Anterior cingulate cortex (tissue), 58 donors: ENCODE measurements around the gene LHX5.
"Not testable (repeated sequence)": the region's sequence is repeated elsewhere in the genome, so short reads cannot be mapped to it uniquely, and the experiment has no call there.

Experiments used
- DNase-seq, 58 donors: peaks; one replicate each; lab custom pipeline; 2025; lab: John Stamatoyannopoulos, UW

LHX5 gene

GRCh38 chr12:113471619-113472171 lies at the start of gene LHX5:
Gene LHX5 (minus strand): TSS chr12:113471871. CDS start chr12:113471498, 373 bp downstream.
- no peak for DNase-seq

- peak in 1 of 58 donors; percentile 3 for DNase-seq
Observed at GRCh38 chr12:113519464-113520307, 48.0 kb upstream of the LHX5 start.

DNA sequence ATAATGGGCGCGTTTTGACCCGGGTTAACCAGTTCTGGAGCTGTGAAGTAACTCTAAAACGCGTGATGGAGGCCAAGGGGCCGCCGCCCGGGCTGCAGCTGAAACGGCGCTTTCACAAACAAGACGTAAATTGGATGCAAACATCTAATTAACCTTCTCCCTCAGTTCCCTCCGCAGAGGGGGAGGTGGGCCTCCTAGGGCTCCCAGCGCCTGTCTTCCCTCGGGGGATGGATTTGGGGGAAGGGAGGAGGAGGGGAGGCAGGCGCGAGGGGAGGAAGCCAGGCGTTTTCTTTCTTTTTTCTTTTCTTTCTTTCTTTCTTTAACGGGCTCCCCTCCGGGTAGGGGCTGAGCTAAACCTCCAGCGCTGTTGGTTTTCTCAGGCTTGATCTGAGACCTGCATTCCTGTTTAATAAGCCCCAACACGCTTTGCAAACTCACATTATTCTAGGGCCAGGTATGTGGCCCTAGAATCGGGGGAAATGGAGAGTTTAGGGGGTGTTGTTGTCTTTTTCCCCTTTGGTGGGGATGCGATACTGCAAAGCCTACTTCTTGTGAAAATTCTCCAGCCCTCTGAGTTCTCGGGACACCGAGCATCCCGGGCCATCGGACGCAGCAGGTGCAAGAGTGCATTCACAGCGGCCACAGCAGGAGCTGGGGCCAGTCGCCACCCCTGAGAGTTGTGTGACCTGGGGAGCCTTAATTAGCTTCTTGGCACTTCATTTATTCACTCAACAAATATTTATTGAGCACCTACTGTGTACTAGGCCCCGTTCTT lies 43.6 kb upstream of the LHX5 start:
- no peak for DNase-seq

- no peak for DNase-seq
Observed at GRCh38 chr12:113514602-113515001, 42.9 kb upstream of the LHX5 start.

DNA sequence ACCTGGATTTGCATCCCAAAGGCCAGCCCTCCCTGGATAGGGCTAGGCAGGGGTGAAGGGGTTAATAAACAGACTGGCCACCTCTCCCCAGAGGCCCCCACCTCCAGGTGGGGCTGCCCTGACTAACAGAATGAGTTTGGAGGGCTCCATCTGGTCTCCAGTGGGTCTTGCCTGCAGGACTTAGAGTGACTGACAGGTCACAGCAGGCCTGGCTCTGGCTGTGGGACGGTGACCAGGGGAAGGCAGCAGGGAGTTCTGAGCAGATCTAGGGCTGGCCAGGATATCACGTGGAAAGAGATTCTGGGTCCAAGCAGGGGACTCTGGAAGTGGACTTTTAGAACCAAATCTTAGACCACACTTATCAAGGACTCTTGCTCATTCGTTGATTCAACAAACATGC lies 40.9 kb upstream of the LHX5 start:
- no peak for DNase-seq

GRCh38 chr12:113506867-113507266 lies 35.2 kb upstream of the LHX5 start:
- DNase-seq = no peak

DNA sequence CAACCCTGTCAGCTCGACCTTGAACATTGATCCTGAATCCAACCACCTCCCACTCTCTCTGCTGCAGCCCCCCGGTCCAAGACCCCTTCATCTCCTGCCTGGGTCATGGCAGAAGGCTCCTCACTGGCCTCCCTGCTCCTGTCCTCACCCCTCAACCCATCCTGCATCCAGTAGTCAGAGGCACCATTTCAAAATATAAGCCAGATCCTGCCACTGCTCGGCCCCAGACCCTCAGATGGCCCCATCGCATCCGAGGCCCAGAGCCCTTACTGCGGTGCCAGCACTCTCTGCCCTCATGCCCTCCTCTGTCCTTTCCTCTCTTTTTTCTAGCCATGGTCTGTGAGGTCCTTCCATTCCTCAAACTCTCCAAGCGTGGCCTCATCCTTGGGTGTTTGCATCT lies 34.3 kb upstream of the LHX5 start:
- DNase-seq = no peak

- DNase-seq = no peak
Observed at GRCh38 chr12:113504917-113505316, 33.2 kb upstream of the LHX5 start.

GRCh38 chr12:113500782-113501311 lies 29.2 kb upstream of the LHX5 start:
- DNase-seq = peak in 1 of 58 donors; percentile 5

GRCh38 chr12:113500306-113500675 lies 28.6 kb upstream of the LHX5 start:
- DNase-seq = no peak

DNA sequence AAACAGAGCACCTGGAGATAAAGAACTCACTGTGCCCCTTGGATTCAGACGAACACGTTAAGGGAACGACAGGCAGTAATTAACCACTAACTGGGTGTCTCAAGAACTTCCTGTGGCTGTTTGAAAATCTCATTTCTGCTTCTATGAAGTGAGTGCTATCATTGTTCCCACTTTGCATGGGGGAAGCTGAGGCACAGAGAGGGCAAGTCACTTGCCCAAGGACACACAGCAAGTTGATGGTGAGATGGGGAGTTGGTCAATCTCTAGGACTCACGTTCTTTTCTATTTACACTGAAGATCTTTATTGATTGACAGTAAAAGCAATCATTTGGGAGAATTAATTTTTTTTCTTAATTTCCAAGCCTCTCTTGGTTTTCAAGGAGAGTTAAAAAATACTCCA lies 26.8 kb upstream of the LHX5 start:
- no peak for DNase-seq

DNA sequence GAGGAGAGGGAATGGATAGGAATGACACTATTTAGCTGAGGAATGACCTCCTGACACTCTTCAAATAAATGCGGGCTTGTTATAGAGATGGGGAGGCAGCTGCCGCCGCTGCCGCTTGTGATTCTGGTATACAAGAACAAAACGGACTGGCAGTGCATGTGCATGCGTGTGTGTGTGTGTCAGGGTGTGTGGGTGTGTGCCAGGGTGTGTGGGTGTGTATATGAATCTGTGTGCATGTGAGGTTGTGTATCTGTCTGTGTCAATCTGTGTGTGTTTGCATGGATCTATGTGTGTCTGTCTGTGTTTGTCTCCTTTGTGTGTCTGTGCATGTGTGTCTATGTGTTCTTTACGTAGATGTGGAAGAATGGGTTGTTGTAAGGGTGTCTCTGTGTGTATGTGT lies 26.0 kb upstream of the LHX5 start:
- DNase-seq = no peak

- DNase-seq = not testable (repeated sequence)
Observed at GRCh38 chr12:113495941-113496340, 24.3 kb upstream of the LHX5 start.

GRCh38 chr12:113488322-113488721 lies 16.7 kb upstream of the LHX5 start:
- DNase-seq = no peak

DNA sequence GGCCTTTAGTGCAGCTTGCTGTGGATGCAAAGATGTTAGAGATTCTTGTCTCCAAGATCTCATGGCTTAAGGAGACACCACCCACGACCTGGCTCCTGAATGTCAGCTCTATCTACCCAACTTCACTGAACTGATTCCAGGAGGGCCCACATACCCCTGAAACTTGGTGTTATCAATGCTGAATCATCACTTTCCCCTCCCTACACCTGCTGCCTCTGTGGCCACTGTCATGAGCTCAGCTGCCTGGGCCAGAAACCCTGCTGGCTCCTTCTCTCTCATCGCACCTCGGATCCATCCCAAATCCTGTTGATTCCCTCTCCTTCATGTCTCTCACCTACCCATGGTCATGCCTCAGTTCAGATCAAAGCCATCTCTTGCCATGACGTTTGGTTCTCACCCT lies 15.1 kb upstream of the LHX5 start:
- no peak for DNase-seq

DNA sequence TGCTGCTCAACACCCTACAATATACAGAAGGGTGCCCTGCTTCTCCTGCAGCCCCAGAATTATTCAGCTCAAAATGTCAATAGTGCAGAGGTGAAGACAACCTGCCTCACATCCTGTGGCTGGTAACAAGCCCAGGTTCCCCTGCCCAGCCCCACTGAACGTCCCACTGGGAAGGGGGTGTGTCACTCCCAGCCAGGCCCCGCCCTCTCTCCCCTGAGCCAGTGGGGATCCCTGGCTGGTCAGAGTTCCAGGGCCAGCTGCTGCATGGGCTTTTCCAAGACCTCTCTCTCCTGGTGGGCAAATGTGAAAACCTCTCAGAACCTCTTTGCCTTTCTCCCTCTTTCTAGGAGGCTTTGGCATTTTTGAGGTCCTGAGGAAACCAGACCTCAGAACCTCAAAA lies 13.7 kb upstream of the LHX5 start:
- no peak for DNase-seq

- DNase-seq = no peak
Observed at GRCh38 chr12:113482334-113482733, 10.7 kb upstream of the LHX5 start.

DNA sequence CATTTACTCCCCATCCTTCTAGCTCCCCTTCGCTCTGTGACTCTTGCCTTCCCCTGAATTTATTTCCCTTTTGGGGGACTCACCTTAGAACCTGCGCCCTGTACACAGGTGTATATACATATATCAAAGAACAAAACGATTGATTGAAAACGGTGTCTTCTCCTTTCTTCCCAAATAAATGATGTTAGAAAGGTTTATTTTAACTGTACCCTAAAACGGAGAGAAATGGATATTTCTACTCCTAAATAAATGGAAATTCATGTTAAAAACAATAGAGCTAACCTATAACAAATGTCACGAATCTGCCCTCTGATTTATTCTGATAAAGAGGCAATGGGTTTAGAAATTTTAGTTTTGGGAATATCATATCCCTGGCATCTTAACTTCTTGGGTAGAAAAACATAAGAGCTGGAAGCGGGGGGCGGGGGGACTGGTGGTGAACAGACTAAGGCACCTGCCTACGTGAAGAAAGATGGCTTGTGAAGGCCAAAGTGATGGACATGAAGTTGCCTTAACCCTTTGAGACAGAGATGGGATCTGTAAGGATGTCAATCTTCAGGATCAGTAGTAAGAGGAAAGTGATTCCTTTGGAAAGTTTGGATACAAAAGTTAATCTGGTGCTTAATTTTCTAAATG lies 8.8 kb upstream of the LHX5 start:
- DNase-seq = no peak

DNA sequence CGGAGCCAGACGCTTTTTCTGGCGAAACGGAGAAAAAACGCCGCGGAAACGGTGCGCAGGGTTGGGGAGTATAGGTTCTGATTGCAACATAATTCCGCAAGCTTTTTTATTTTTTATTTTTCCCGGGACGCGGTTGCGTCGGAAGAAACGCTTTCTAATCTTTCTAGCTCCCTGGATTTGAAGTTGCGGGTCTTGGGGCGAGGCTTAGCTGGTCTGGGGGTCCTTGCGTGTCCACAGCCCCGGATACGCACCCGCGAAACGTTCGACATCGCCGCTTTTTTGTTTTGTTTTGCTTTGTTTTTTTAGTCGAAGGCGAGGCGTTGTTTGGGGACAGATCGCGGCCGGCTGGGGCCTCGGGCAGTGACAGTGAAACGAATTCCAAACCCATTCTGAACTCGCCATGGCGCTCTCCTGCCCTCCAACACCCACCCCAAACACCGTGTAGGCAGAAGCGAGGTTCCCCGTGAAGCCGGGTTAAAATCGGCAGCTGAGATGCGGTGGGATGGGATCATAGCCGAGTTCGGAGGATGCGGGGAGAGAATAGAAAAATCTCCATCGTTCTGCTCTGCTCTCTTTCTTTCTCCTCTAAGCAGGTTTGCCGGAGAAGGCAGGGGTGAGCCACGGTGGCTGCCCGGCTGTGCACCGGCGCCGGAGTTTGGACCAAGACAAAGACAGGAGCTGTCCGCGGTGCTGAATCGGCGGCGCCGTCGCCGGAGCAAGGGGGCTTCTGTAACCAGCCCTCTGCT lies 8.1 kb upstream of the LHX5 start:
- DNase-seq = peak in 4 of 58 donors; percentile 1 to 7 (median 3)

DNA sequence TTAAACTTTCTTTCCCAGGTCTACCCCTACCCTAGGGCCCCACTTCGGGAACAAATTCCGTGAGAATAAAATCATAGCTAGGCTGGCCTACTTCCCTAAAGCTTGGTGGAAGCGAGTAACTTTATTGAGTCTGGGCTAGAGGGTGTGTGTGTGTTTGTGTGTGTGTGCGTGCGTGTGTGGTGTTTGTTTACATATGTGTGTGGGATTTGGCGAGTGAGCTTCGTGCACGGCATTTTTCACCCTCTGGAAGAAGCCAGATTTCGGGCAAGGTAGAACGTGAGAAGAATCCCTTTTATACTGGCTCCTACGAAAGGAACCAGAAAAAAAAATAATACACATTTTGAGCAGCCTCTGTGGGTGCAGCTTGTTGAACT lies 7.5 kb upstream of the LHX5 start:
- DNase-seq = no peak
